H9 (cell line): ENCODE data around the gene ARHGAP4. TPM values are rescaled to one million over a fixed set of nuclear protein-coding genes. Genes with fewer than 3 reads are reported as not detected.

Experiments used
- DNase-seq: peaks from one replicate; pipeline ENCODE4 v3.0.0-alpha.2; 2017
- H2AFZ ChIP-seq: one replicate; pipeline ENCODE4 v1.6.1; 2013; ENCODE audit warnings: mild to moderate bottlenecking, low read length, control low read depth, moderate library complexity
- H2AK5ac ChIP-seq: 2 replicates; pipeline ENCODE4 v1.6.1; 2013; ENCODE audit warnings: low read length, control low read depth, mixed read lengths; ENCODE audit not compliant: insufficient read length
- H2BK120ac ChIP-seq: one replicate; pipeline ENCODE4 v1.6.1; 2013; ENCODE audit warnings: low read depth, mild to moderate bottlenecking, low read length, control low read depth, inconsistent platforms; ENCODE audit not compliant: poor library complexity, severe bottlenecking
- H2BK12ac ChIP-seq: 2 replicates; pipeline ENCODE4 v1.6.1; 2013; ENCODE audit warnings: low read length, control low read depth, mixed read lengths, low read depth; ENCODE audit not compliant: insufficient read length
- H2BK15ac ChIP-seq: 2 replicates; pipeline ENCODE4 v1.6.1; 2013; ENCODE audit warnings: low read depth, low read length, control low read depth
- H2BK20ac ChIP-seq: one replicate; pipeline ENCODE4 v1.6.1; 2013; ENCODE audit warnings: low read depth, mild to moderate bottlenecking, low read length, control low read depth, inconsistent platforms; ENCODE audit not compliant: poor library complexity, severe bottlenecking
- H2BK5ac ChIP-seq: 2 replicates; pipeline ENCODE4 v1.6.1; 2013; ENCODE audit warnings: low read length, control low read depth, mixed read lengths; ENCODE audit not compliant: insufficient read length
- H3K14ac ChIP-seq: 2 replicates; pipeline ENCODE4 v1.6.1; 2013; ENCODE audit warnings: low read length, control low read depth; ENCODE audit not compliant: insufficient read depth
- H3K18ac ChIP-seq: 2 replicates; pipeline ENCODE4 v1.6.1; 2013; ENCODE audit warnings: low read depth, mild to moderate bottlenecking, mixed read lengths, low read length, control low read depth; ENCODE audit not compliant: insufficient read length
- H3K23ac ChIP-seq: 2 replicates; pipeline ENCODE4 v1.6.1; 2013; ENCODE audit warnings: low read length, control low read depth, mixed read lengths, low read depth; ENCODE audit not compliant: insufficient read length
- H3K23me2 ChIP-seq: 2 replicates; pipeline ENCODE4 v1.6.1; 2013; ENCODE audit warnings: low read depth, mild to moderate bottlenecking, mixed read lengths, low read length, control low read depth; ENCODE audit not compliant: insufficient read length, poor library complexity, severe bottlenecking
- H3K27ac ChIP-seq: 2 replicates; pipeline ENCODE4 v1.5.1; 2013; ENCODE audit warnings: low read length, control low read depth, mixed read lengths, low read depth; ENCODE audit not compliant: insufficient read length
- H3K27me3 ChIP-seq: 2 replicates; pipeline ENCODE4 v1.6.1; 2013; ENCODE audit warnings: low read length, control low read depth, inconsistent platforms; ENCODE audit not compliant: insufficient read depth
- H3K4ac ChIP-seq: 2 replicates; pipeline ENCODE4 v1.6.1; 2013; ENCODE audit warnings: low read depth, mild to moderate bottlenecking, control low read depth, inconsistent platforms, low read length, moderate library complexity
- H3K4me1 ChIP-seq: 2 replicates; pipeline ENCODE4 v1.6.1; 2013; ENCODE audit warnings: low read length, control low read depth, inconsistent platforms; ENCODE audit not compliant: insufficient read depth
- H3K4me2 ChIP-seq: 2 replicates; pipeline ENCODE4 v1.6.1; 2013; ENCODE audit warnings: low read length, control low read depth, mixed read lengths; ENCODE audit not compliant: insufficient read length, insufficient read depth
- H3K56ac ChIP-seq: 2 replicates; pipeline ENCODE4 v1.6.1; 2013; ENCODE audit warnings: low read depth, mild to moderate bottlenecking, mixed read lengths, low read length, control low read depth; ENCODE audit not compliant: insufficient read length
- H3K79me1 ChIP-seq: 2 replicates; pipeline ENCODE4 v1.6.1; 2013; ENCODE audit warnings: low read depth, mild to moderate bottlenecking, moderate library complexity, low read length, control low read depth, inconsistent platforms; ENCODE audit not compliant: insufficient read depth, poor library complexity, severe bottlenecking
- H3K79me2 ChIP-seq: 2 replicates; pipeline ENCODE4 v1.6.1; 2013; ENCODE audit warnings: low read length, control low read depth, inconsistent platforms; ENCODE audit not compliant: insufficient read depth
- H3K9ac ChIP-seq: 2 replicates; pipeline ENCODE4 v1.6.1; 2013; ENCODE audit warnings: low read length, control low read depth, mixed read lengths; ENCODE audit not compliant: insufficient read length; ENCODE audit errors: extremely low read depth
- H3K9me3 ChIP-seq: one replicate; pipeline ENCODE4 v1.6.1; 2013; ENCODE audit warnings: low read depth, low read length, inconsistent platforms; ENCODE audit not compliant: control insufficient read depth
- H3T11ph ChIP-seq: one replicate; pipeline ENCODE4 v1.6.1; 2013; ENCODE audit warnings: mild to moderate bottlenecking, low read length, control low read depth, inconsistent platforms
- H4K20me1 ChIP-seq: one replicate; pipeline ENCODE4 v1.6.1; 2013; ENCODE audit not compliant: control insufficient read depth, insufficient read length, insufficient read depth
- H4K5ac ChIP-seq: 2 replicates; pipeline ENCODE4 v1.6.1; 2013; ENCODE audit warnings: low read depth, mild to moderate bottlenecking, mixed read lengths, low read length, control low read depth; ENCODE audit not compliant: insufficient read length
- H4K8ac ChIP-seq: replicated peaks from 2 replicates; pipeline ENCODE4 v1.6.1; 2013; ENCODE audit warnings: low read length, control low read depth, mixed read lengths, low read depth; ENCODE audit not compliant: insufficient read length
- H4K91ac ChIP-seq: 2 replicates; pipeline ENCODE4 v1.6.1; 2013; ENCODE audit warnings: low read depth, mild to moderate bottlenecking, moderate library complexity, mixed read lengths, low read length, control low read depth; ENCODE audit not compliant: insufficient read length
- H3K27ac Mint-ChIP-seq, 3 experiments: 2 replicates in 2 of 3; 3 replicates in 1 of 3; pipeline ENCODE4 v1.8.0; 2020 to 2021; ENCODE audit warnings: mixed read lengths in 3 of 3, mild to moderate bottlenecking in 1 of 3, moderate library complexity in 1 of 3
- H3K27me3 Mint-ChIP-seq: 2 replicates; pipeline ENCODE4 v1.8.0; 2021; ENCODE audit warnings: low read depth, mild to moderate bottlenecking, moderate library complexity, mixed read lengths
- H3K36me3 Mint-ChIP-seq, 3 experiments: 2 replicates in 2 of 3; 3 replicates in 1 of 3; pipeline ENCODE4 v1.8.0; 2020 to 2021; ENCODE audit warnings: low read depth in 3 of 3, mixed read lengths in 3 of 3; ENCODE audit not compliant: insufficient read depth in 1 of 3
- H3K4me1 Mint-ChIP-seq, 2 experiments: 2 replicates each; pipeline ENCODE4 v1.8.0; 2020; ENCODE audit warnings: mixed read lengths in 2 of 2
- H3K4me3 Mint-ChIP-seq, 2 experiments: 2 replicates in 1 of 2; 3 replicates in 1 of 2; pipeline ENCODE4 v1.8.0; 2020 to 2021; ENCODE audit warnings: mild to moderate bottlenecking in 2 of 2, mixed read lengths in 2 of 2, moderate library complexity in 1 of 2
- H3K9me3 Mint-ChIP-seq, 2 experiments: 2 replicates in 1 of 2; 3 replicates in 1 of 2; pipeline ENCODE4 v1.8.0; 2020; ENCODE audit warnings: mild to moderate bottlenecking in 2 of 2, mixed read lengths in 2 of 2, moderate library complexity in 1 of 2
- WGBS: extraction: QIAGEN DNeasy Blood & Tissue Kit; methylation state at CpG from one replicate; pipeline ENCODE4 v1.1.7; 2013; ENCODE audit warnings: missing lambda C conversion rate, low lambda C conversion rate, mixed read lengths; ENCODE audit not compliant: insufficient read length; ENCODE audit errors: extremely low coverage; 5-methylcytosine and 5-hydroxymethylcytosine counted together
- total RNA-seq: library from RNA; stranded (reverse); gene quantifications from 2 replicates; pipeline ENCODE4 v1.2.1, GENCODE V29; 2021
- TF ChIP-seq, protein P1 (sequence below): fragments of 200-600 bp; sonication (generic); conservative IDR thresholded peaks from 3 replicates; pipeline ENCODE4 v1.8.0; 2021; ENCODE audit warnings: antibody characterized with exemption, mild to moderate bottlenecking

Gene ARHGAP4
- total RNA-seq, 1 experiment from 2014 or later: 37.8 TPM

DNA sequence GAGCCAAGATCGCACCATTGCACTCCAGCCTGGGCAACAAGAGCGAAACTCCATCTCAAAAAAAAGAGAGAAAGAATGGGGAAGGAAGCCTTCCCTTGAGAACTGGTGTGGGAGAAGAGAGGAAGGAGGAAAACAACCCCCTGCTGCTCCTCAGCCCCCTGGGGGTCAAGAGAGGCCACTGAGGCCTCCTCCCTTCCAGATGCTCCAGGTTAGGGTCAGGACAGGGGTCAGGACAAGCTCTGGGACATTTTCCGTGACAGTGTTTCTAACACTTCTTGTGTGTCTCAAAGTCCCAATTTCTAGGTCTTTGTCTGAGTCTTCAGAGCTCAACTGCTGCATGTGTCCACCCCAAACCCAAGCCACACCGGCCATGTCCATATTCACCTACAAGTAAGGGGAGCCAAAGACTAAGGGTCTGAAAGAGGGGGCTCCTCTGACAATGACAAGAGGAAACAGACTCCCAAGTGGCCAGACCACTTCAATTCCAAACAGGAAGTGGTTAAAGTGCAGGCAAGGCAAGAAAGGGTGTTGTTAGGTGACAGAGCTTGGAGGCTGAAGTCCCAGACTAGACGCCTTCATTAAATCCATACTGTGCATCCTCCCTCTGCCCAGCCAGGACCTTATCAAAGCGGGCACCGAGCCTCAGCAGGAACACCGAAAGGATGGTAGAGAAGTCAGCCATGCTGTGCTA, 48.3 kb downstream of the ARHGAP4 start:
- H3K9ac ChIP-seq: no peak overlapping the region
- Mint-ChIP-seq H3K4me1 (peaks cover 30 to 56% of the 10 kb centered on the region in 2 experiments), H3K27me3 (peaks cover 21% of the 10 kb centered on the region), H3K4me3 (peak overlapping the region in 1 of 2 experiments; percentile 38; a peak in 3 of 5 replicates), H3K36me3 (peaks cover 6 to 17% (median 8%) of the 10 kb centered on the region in 3 experiments; a peak in 6 of 7 replicates), H3K27ac (no peak overlapping the region), H3K9me3 (peaks cover 65 to 77% of the 10 kb centered on the region in 2 experiments)
- H3K27ac ChIP-seq: no peak overlapping the region
- H3K79me1 ChIP-seq: no peaks in the 10 kb centered on the region
- no peak overlapping the region for H3K4ac ChIP-seq
- no peak overlapping the region for H3K4me2 ChIP-seq
- TF ChIP-seq, protein P1, sequence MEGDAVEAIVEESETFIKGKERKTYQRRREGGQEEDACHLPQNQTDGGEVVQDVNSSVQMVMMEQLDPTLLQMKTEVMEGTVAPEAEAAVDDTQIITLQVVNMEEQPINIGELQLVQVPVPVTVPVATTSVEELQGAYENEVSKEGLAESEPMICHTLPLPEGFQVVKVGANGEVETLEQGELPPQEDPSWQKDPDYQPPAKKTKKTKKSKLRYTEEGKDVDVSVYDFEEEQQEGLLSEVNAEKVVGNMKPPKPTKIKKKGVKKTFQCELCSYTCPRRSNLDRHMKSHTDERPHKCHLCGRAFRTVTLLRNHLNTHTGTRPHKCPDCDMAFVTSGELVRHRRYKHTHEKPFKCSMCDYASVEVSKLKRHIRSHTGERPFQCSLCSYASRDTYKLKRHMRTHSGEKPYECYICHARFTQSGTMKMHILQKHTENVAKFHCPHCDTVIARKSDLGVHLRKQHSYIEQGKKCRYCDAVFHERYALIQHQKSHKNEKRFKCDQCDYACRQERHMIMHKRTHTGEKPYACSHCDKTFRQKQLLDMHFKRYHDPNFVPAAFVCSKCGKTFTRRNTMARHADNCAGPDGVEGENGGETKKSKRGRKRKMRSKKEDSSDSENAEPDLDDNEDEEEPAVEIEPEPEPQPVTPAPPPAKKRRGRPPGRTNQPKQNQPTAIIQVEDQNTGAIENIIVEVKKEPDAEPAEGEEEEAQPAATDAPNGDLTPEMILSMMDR: no peak
- no peak overlapping the region for H3K56ac ChIP-seq
- H3K18ac ChIP-seq: no peak overlapping the region
- no peaks in the 10 kb centered on the region for H3K9me3 ChIP-seq
- no peak overlapping the region for H2BK5ac ChIP-seq
- no peak overlapping the region for H2BK12ac ChIP-seq
- H3K27me3 ChIP-seq: no peaks in the 10 kb centered on the region
- no peak overlapping the region for H2BK15ac ChIP-seq
- H3K4me1 ChIP-seq: no peaks in the 10 kb centered on the region; the same call in none of the 2 replicates
- no peak overlapping the region for H4K91ac ChIP-seq
- no peak overlapping the region for H2BK20ac ChIP-seq
- no peak overlapping the region for H3K23ac ChIP-seq
- H3K23me2 ChIP-seq: peaks cover 3% of the 10 kb centered on the region
- no peak overlapping the region for H2AFZ ChIP-seq
- no peak overlapping the region for H4K5ac ChIP-seq
- no peak for DNase-seq
- no peak overlapping the region for H2AK5ac ChIP-seq
- no peak overlapping the region for H4K8ac ChIP-seq
- no peak overlapping the region for H3T11ph ChIP-seq
- H3K14ac ChIP-seq: no peak overlapping the region
- no peaks in the 10 kb centered on the region for H3K79me2 ChIP-seq
- no CpG with 5 or more reads among the region's 8 CpGs for WGBS
- no peak overlapping the region for H2BK120ac ChIP-seq
- H4K20me1 ChIP-seq: no peaks in the 10 kb centered on the region
